ENCODE results near the gene RAB6D.
"Not testable (repeated sequence)": the region's sequence is repeated elsewhere in the genome, so short reads cannot be mapped to it uniquely, and the experiment has no call there.

RAB6D gene

GRCh38 chr2:131322209-131322608 lies 41.8 kb downstream of the RAB6D start:
- FAIRE-seq = no peak
- no peak for DNase-seq (ENCODE audit: insufficient read length, low spot score)
- TF ChIP-seq POLR2A (IDR thresholded peaks at IDR 0.05; ENCODE audit: low read depth, low read length) = no peak

- not testable (repeated sequence) for FAIRE-seq; DNase-seq (ENCODE audit: insufficient read length, low spot score)
Measured at GRCh38 chr2:131321344-131321743, 42.6 kb downstream of the RAB6D start.

- DNase-seq (ENCODE audit: insufficient read length, low spot score); FAIRE-seq: not testable (repeated sequence)
Measured at GRCh38 chr2:131311001-131311400, 53.0 kb downstream of the RAB6D start.
